Measurements from ENCODE around the gene GCAT.
"Not testable (repeated sequence)": the region's sequence is repeated elsewhere in the genome, so short reads cannot be mapped to it uniquely, and the experiment has no call there.

GCAT gene

GRCh38 chr22:37782340-37783168, 25.2 kb upstream of the GCAT start:
- no peak for DNase-seq (ENCODE audit: low read depth)
- H3K4me3 ChIP-seq (ENCODE audit: low read depth, low read length): no peak overlapping the region
- peak; percentile 23 for TF ChIP-seq CTCF (conservative IDR thresholded peaks at IDR 0.05; ENCODE audit: low read depth, low read length)

- H3K4me3 ChIP-seq (ENCODE audit: low read depth, low read length): no peak overlapping the region
- no peak for DNase-seq (ENCODE audit: low read depth)
- no peak for TF ChIP-seq CTCF (conservative IDR thresholded peaks at IDR 0.05; ENCODE audit: low read depth, low read length)
Observed at GRCh38 chr22:37784829-37785495, 22.8 kb upstream of the GCAT start.

GRCh38 chr22:37790234-37790633, 17.5 kb upstream of the GCAT start:
- no peak overlapping the region for H3K4me3 ChIP-seq (ENCODE audit: low read depth, low read length)
- TF ChIP-seq CTCF (conservative IDR thresholded peaks at IDR 0.05; ENCODE audit: low read depth, low read length): no peak
- no peak for DNase-seq (ENCODE audit: low read depth)

GRCh38 chr22:37792494-37792893, 15.2 kb upstream of the GCAT start:
- TF ChIP-seq CTCF (conservative IDR thresholded peaks at IDR 0.05; ENCODE audit: low read depth, low read length): no peak
- DNase-seq (ENCODE audit: low read depth): no peak
- H3K4me3 ChIP-seq (ENCODE audit: low read depth, low read length): no peak overlapping the region

- DNase-seq (ENCODE audit: low read depth): no peak
- no peak overlapping the region for H3K4me3 ChIP-seq (ENCODE audit: low read depth, low read length)
- no peak for TF ChIP-seq CTCF (conservative IDR thresholded peaks at IDR 0.05; ENCODE audit: low read depth, low read length)
Observed at GRCh38 chr22:37794376-37794775, 13.4 kb upstream of the GCAT start.

- no peak overlapping the region for H3K4me3 ChIP-seq (ENCODE audit: low read depth, low read length)
- no peak for TF ChIP-seq CTCF (conservative IDR thresholded peaks at IDR 0.05; ENCODE audit: low read depth, low read length)
- no peak for DNase-seq (ENCODE audit: low read depth)
Observed at GRCh38 chr22:37796079-37796478, 11.7 kb upstream of the GCAT start.

GRCh38 chr22:37797259-37797658, 10.5 kb upstream of the GCAT start:
- not testable (repeated sequence) for DNase-seq (ENCODE audit: low read depth); H3K4me3 ChIP-seq (ENCODE audit: low read depth, low read length)

Measured in choroid plexus epithelial cell (primary cell).